Stomach (tissue), 4 donors: Measurements from ENCODE around the gene RPS16.

ENCODE experiments used
- CTCF ChIP-seq, 7 experiments: fragments of 450-650 bp in 4 of 7; fragments of 200-600 bp in 3 of 7; sonication (generic) in 3 of 7; IDR thresholded peaks; one replicate each; pipeline ENCODE4 v1.5.1; 2016 to 2019; ENCODE audit warnings: antibody characterized with exemption in 7 of 7, control low read depth in 2 of 7, mild to moderate bottlenecking in 1 of 7
- POLR2A ChIP-seq, 4 donors: fragments of 450-650 bp; IDR thresholded peaks; one replicate each; pipeline ENCODE4 v1.6.1; 2016; ENCODE audit warnings: antibody characterized with exemption in 4 of 4, control low read depth in 2 of 4, mild to moderate bottlenecking in 1 of 4, moderate library complexity in 1 of 4

DNA sequence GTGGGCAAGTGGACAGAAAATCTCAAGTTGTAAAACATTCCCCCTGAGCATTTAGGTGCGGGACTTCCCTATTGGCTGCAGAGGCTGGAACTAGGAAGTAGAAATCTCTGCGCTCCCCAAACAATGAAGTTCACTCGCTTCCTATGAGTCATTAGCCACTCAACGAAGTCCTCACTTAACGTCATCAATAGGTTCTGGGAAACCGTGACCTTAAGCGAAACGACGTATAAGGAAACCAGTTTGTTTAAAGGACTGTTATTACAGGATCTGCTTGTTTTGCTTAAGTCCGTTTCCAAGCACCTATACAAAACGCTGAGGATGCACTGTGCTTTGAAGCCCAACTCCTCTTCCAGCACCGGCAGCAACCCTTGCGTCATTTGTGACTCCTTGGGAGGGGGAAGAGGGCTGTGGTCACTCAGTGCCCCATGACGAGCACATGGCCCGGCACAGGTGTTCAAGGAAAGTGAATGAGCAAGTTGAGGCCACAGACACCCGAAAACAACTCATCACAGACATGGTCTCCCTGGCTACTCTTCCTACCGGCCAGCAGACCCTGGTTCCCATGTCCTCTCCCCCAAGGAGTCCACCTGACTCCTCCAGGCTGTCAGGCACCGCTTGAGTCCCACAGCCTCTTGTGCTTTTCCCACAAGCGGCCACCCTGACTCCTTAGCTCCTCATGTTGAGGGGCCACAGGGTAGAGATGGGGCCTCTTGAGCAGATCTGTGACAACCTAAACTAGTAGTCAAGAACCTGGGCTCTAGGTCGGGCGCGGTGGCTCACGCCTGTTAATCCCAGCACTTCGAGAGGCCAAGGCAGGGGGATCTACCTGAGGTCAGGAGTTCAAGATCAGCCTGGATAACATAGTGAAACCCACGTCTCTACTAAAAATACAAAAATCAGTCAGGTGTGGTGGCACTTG, 4.8 kb downstream of the RPS16 start:
- no peak for TF ChIP-seq CTCF (IDR thresholded peaks at IDR 0.05)
- no peak for TF ChIP-seq POLR2A (IDR thresholded peaks at IDR 0.05)
